ENCODE data around the gene SDHA. TPM values are rescaled to one million over a fixed set of nuclear protein-coding genes. Genes with fewer than 3 reads are reported as not detected.
"Not testable (repeated sequence)": the region's sequence is repeated elsewhere in the genome, so short reads cannot be mapped to it uniquely, and the experiment has no call there.

SDHA gene
- total RNA-seq, 1 experiment from 2014 or later: 54.0 TPM

- not testable (repeated sequence) for H3K27ac ChIP-seq (ENCODE audit: low read length); DNase-seq; H4K20me1 ChIP-seq (ENCODE audit: insufficient read depth, low read depth, low read length); H3K79me2 ChIP-seq (ENCODE audit: low read length); H3K9me3 ChIP-seq (ENCODE audit: low read length); H3K27me3 ChIP-seq (ENCODE audit: low read length); H3K4me2 ChIP-seq (ENCODE audit: low read depth, low read length, poor library complexity, severe bottlenecking); H3K9ac ChIP-seq (ENCODE audit: low read length); H3K4me3 ChIP-seq (ENCODE audit: low read length); H3K4me1 ChIP-seq (ENCODE audit: low read length); H3K9me2 ChIP-seq (replicated peaks; ENCODE audit: insufficient read depth, low read length); H2AFZ ChIP-seq (ENCODE audit: low read length)
- peaks cover 28% of the 10 kb centered on the region for H3K36me3 ChIP-seq (ENCODE audit: insufficient read depth, low read length)
These were observed 25.7 kb downstream of the SDHA start for GRCh38 chr5:243683-244367.

GRCh38 chr5:245717-246116, 27.6 kb downstream of the SDHA start:
- not testable (repeated sequence) for H3K9me2 ChIP-seq (replicated peaks; ENCODE audit: insufficient read depth, low read length); DNase-seq; H2AFZ ChIP-seq (ENCODE audit: low read length); H3K79me2 ChIP-seq (ENCODE audit: low read length); H3K27me3 ChIP-seq (ENCODE audit: low read length); H3K9ac ChIP-seq (ENCODE audit: low read length); H3K4me2 ChIP-seq (ENCODE audit: low read depth, low read length, poor library complexity, severe bottlenecking); H3K27ac ChIP-seq (ENCODE audit: low read length); H3K9me3 ChIP-seq (ENCODE audit: low read length); H3K4me1 ChIP-seq (ENCODE audit: low read length); H4K20me1 ChIP-seq (ENCODE audit: insufficient read depth, low read depth, low read length); H3K4me3 ChIP-seq (ENCODE audit: low read length)
- peaks cover 35% of the 10 kb centered on the region for H3K36me3 ChIP-seq (ENCODE audit: insufficient read depth, low read length)

- H3K4me3 ChIP-seq (ENCODE audit: low read length); DNase-seq; H3K79me2 ChIP-seq (ENCODE audit: low read length); H3K27ac ChIP-seq (ENCODE audit: low read length); H2AFZ ChIP-seq (ENCODE audit: low read length); H3K4me2 ChIP-seq (ENCODE audit: low read depth, low read length, poor library complexity, severe bottlenecking); H4K20me1 ChIP-seq (ENCODE audit: insufficient read depth, low read depth, low read length); H3K27me3 ChIP-seq (ENCODE audit: low read length); H3K9me2 ChIP-seq (replicated peaks; ENCODE audit: insufficient read depth, low read length); H3K9ac ChIP-seq (ENCODE audit: low read length); H3K4me1 ChIP-seq (ENCODE audit: low read length); H3K9me3 ChIP-seq (ENCODE audit: low read length): not testable (repeated sequence)
- H3K36me3 ChIP-seq (ENCODE audit: insufficient read depth, low read length): peaks cover 39% of the 10 kb centered on the region
These were observed 32.3 kb downstream of the SDHA start for GRCh38 chr5:250396-250795.

DNA sequence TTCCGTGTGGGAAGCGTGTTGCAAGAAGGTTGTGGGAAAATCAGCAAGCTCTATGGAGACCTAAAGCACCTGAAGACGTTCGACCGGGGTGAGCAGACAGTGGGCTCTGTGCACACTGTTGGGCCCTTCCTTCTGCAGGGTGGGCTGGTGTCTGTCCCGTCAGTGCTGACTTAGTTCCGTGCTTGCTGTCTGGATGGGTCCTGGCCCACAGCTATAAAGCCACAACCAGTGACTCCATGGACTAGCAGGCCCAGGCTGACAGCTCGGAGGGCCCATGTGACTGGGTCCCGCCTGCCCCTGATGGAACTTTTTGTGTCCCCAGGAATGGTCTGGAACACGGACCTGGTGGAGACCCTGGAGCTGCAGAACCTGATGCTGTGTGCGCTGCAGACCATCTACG, 32.9 kb downstream of the SDHA start:
- H3K27ac ChIP-seq (ENCODE audit: low read length); H3K27me3 ChIP-seq (ENCODE audit: low read length); DNase-seq; H3K9ac ChIP-seq (ENCODE audit: low read length); H2AFZ ChIP-seq (ENCODE audit: low read length); H4K20me1 ChIP-seq (ENCODE audit: insufficient read depth, low read depth, low read length); H3K79me2 ChIP-seq (ENCODE audit: low read length); H3K9me3 ChIP-seq (ENCODE audit: low read length); H3K4me1 ChIP-seq (ENCODE audit: low read length); H3K4me2 ChIP-seq (ENCODE audit: low read depth, low read length, poor library complexity, severe bottlenecking); H3K9me2 ChIP-seq (replicated peaks; ENCODE audit: insufficient read depth, low read length); H3K4me3 ChIP-seq (ENCODE audit: low read length): not testable (repeated sequence)
- peaks cover 40% of the 10 kb centered on the region for H3K36me3 ChIP-seq (ENCODE audit: insufficient read depth, low read length)

GRCh38 chr5:251538-251937, 33.4 kb downstream of the SDHA start:
- H3K4me2 ChIP-seq (ENCODE audit: low read depth, low read length, poor library complexity, severe bottlenecking); H3K27ac ChIP-seq (ENCODE audit: low read length); H3K79me2 ChIP-seq (ENCODE audit: low read length); H3K9ac ChIP-seq (ENCODE audit: low read length); H3K4me1 ChIP-seq (ENCODE audit: low read length); H4K20me1 ChIP-seq (ENCODE audit: insufficient read depth, low read depth, low read length); H3K27me3 ChIP-seq (ENCODE audit: low read length); H3K9me3 ChIP-seq (ENCODE audit: low read length); H2AFZ ChIP-seq (ENCODE audit: low read length); H3K4me3 ChIP-seq (ENCODE audit: low read length); H3K9me2 ChIP-seq (replicated peaks; ENCODE audit: insufficient read depth, low read length); DNase-seq: not testable (repeated sequence)
- peaks cover 46% of the 10 kb centered on the region for H3K36me3 ChIP-seq (ENCODE audit: insufficient read depth, low read length)

DNA sequence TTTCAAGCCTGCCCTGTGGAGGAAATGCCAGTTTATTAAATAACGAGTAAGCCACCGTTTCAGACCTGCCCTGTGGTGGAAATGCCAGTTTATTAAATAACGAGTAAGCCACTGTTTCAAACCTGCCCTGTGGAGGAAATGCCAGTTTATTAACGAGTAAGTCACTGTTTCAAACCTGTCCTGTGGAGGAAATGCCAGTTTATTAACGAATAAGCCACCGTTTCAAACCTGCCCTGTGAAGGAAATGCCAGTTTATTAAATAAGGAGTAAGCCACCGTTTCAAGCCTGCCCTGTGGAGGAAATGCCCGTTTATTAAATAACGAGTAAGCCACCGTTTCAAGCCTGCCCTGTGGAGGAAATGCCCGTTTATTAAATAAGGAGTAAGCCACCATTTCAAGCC, 33.9 kb downstream of the SDHA start:
- DNase-seq; H3K27ac ChIP-seq (ENCODE audit: low read length); H4K20me1 ChIP-seq (ENCODE audit: insufficient read depth, low read depth, low read length); H3K79me2 ChIP-seq (ENCODE audit: low read length); H3K4me3 ChIP-seq (ENCODE audit: low read length); H3K27me3 ChIP-seq (ENCODE audit: low read length); H2AFZ ChIP-seq (ENCODE audit: low read length); H3K9me3 ChIP-seq (ENCODE audit: low read length); H3K9me2 ChIP-seq (replicated peaks; ENCODE audit: insufficient read depth, low read length); H3K4me1 ChIP-seq (ENCODE audit: low read length); H3K9ac ChIP-seq (ENCODE audit: low read length); H3K4me2 ChIP-seq (ENCODE audit: low read depth, low read length, poor library complexity, severe bottlenecking): not testable (repeated sequence)
- peaks cover 50% of the 10 kb centered on the region for H3K36me3 ChIP-seq (ENCODE audit: insufficient read depth, low read length)

DNA sequence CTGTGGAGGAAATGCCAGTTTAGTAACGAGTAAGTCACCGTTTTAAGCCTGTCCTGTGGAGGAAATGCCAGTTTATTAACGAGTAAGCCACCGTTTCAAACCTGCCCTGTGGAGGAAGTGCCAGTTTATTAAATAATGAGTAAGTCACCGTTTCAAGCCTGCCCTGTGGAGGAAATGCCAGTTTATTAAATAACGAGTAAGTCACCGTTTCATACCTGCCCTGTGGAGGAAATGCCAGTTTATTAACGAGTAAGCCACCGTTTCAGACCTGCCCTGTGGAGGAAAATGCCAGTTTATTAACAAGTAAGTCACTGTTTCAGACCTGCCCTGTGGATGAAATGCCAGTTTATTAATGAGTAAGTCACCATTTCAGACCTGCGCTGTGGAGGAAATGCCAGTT, 34.4 kb downstream of the SDHA start:
- peaks cover 52% of the 10 kb centered on the region for H3K36me3 ChIP-seq (ENCODE audit: insufficient read depth, low read length)
- H2AFZ ChIP-seq (ENCODE audit: low read length): no peak overlapping the region
- H3K79me2 ChIP-seq (ENCODE audit: low read length): no peaks in the 10 kb centered on the region
- H3K4me2 ChIP-seq (ENCODE audit: low read depth, low read length, poor library complexity, severe bottlenecking): no peak overlapping the region
- H4K20me1 ChIP-seq (ENCODE audit: insufficient read depth, low read depth, low read length): no peaks in the 10 kb centered on the region
- H3K27me3 ChIP-seq (ENCODE audit: low read length): no peaks in the 10 kb centered on the region
- DNase-seq: no peak
- no peaks in the 10 kb centered on the region for H3K9me2 ChIP-seq (replicated peaks; ENCODE audit: insufficient read depth, low read length)
- no peak overlapping the region for H3K9ac ChIP-seq (ENCODE audit: low read length)
- no peak overlapping the region for H3K4me3 ChIP-seq (ENCODE audit: low read length)
- H3K27ac ChIP-seq (ENCODE audit: low read length): no peak overlapping the region
- no peaks in the 10 kb centered on the region for H3K9me3 ChIP-seq (ENCODE audit: low read length)
- no peaks in the 10 kb centered on the region for H3K4me1 ChIP-seq (ENCODE audit: low read length)

DNA sequence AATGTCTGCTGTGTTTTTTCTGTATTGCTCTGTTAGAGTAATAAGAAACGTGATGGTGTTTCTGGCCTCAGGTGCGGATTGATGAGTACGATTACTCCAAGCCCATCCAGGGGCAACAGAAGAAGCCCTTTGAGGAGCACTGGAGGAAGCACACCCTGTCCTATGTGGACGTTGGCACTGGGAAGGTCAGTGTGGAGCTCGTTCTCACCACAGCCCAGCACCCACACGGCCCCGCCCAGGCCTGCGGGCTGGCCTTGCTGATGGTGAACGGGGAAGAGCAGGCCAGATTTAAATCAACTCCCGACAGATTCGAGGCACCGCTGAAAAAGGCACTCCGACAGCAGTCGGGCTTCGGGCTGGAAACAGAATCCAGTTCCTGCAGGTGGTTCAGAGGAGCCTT, 36.2 kb downstream of the SDHA start:
- H3K27ac ChIP-seq (ENCODE audit: low read length); H3K4me2 ChIP-seq (ENCODE audit: low read depth, low read length, poor library complexity, severe bottlenecking); H3K79me2 ChIP-seq (ENCODE audit: low read length); H2AFZ ChIP-seq (ENCODE audit: low read length); H4K20me1 ChIP-seq (ENCODE audit: insufficient read depth, low read depth, low read length); H3K9me2 ChIP-seq (replicated peaks; ENCODE audit: insufficient read depth, low read length); DNase-seq; H3K4me1 ChIP-seq (ENCODE audit: low read length); H3K4me3 ChIP-seq (ENCODE audit: low read length); H3K27me3 ChIP-seq (ENCODE audit: low read length); H3K9ac ChIP-seq (ENCODE audit: low read length); H3K9me3 ChIP-seq (ENCODE audit: low read length): not testable (repeated sequence)
- H3K36me3 ChIP-seq (ENCODE audit: insufficient read depth, low read length): peaks cover 47% of the 10 kb centered on the region

- not testable (repeated sequence) for H2AFZ ChIP-seq (ENCODE audit: low read length); H3K4me1 ChIP-seq (ENCODE audit: low read length); H3K4me2 ChIP-seq (ENCODE audit: low read depth, low read length, poor library complexity, severe bottlenecking); H3K79me2 ChIP-seq (ENCODE audit: low read length); DNase-seq; H3K4me3 ChIP-seq (ENCODE audit: low read length); H3K27ac ChIP-seq (ENCODE audit: low read length); H3K9ac ChIP-seq (ENCODE audit: low read length); H3K9me3 ChIP-seq (ENCODE audit: low read length); H3K27me3 ChIP-seq (ENCODE audit: low read length); H3K9me2 ChIP-seq (replicated peaks; ENCODE audit: insufficient read depth, low read length); H4K20me1 ChIP-seq (ENCODE audit: insufficient read depth, low read depth, low read length)
- peaks cover 41% of the 10 kb centered on the region for H3K36me3 ChIP-seq (ENCODE audit: insufficient read depth, low read length)
These were observed 37.0 kb downstream of the SDHA start for GRCh38 chr5:255116-255515.

Data from Karpas-422 (cell line).